Sigmoid colon (tissue), 4 donors: Measurements from ENCODE around the gene SERTM1.

Experiments used
- EP300 ChIP-seq, 4 donors: sonication (generic); formaldehyde crosslinking; IDR thresholded peaks; one replicate each; pipeline ENCODE4 v1.6.1; 2017; ENCODE audit warnings: antibody characterized with exemption in 4 of 4
- POLR2AphosphoS5 ChIP-seq, 4 donors: sonication (generic); formaldehyde crosslinking; IDR thresholded peaks; one replicate each; pipeline ENCODE4 v1.6.1; 2017; ENCODE audit warnings: antibody characterized with exemption in 4 of 4
- TF ChIP-seq, protein P1 (sequence below), 4 experiments: fragments of 450-650 bp in 3 of 4; fragments of 200-600 bp in 1 of 4; IDR thresholded peaks; one replicate each; pipeline ENCODE4 v1.5.1; 2016 to 2019; ENCODE audit warnings: antibody characterized with exemption in 4 of 4, mild to moderate bottlenecking in 3 of 4, moderate library complexity in 2 of 4

DNA sequence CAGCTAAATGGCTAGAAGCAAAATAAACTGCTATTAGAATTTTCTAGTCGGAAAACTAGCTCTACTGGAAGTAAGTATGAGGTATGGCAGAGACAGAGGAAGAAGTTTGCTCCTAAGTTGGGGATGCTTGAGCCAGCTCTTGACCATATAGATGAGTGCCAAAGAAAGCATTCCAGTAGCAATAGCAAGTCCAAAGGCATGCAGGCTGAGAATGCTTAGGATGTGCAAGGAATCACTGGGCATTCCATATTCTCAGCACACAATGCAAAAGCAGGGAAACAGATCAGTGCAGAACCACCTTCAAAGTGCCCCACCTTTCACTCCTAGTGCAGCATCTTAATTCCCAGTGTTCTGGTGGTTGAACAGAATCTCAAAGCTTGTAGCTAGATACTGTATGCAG, 32.9 kb downstream of the SERTM1 start:
- TF ChIP-seq, protein P1, sequence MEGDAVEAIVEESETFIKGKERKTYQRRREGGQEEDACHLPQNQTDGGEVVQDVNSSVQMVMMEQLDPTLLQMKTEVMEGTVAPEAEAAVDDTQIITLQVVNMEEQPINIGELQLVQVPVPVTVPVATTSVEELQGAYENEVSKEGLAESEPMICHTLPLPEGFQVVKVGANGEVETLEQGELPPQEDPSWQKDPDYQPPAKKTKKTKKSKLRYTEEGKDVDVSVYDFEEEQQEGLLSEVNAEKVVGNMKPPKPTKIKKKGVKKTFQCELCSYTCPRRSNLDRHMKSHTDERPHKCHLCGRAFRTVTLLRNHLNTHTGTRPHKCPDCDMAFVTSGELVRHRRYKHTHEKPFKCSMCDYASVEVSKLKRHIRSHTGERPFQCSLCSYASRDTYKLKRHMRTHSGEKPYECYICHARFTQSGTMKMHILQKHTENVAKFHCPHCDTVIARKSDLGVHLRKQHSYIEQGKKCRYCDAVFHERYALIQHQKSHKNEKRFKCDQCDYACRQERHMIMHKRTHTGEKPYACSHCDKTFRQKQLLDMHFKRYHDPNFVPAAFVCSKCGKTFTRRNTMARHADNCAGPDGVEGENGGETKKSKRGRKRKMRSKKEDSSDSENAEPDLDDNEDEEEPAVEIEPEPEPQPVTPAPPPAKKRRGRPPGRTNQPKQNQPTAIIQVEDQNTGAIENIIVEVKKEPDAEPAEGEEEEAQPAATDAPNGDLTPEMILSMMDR (IDR thresholded peaks at IDR 0.05): no peak
- TF ChIP-seq POLR2AphosphoS5 (IDR thresholded peaks at IDR 0.05): no peak
- no peak for TF ChIP-seq EP300 (IDR thresholded peaks at IDR 0.05)
